Prostate gland (tissue), 2 donors: ENCODE measurements around the gene PLA2G2C. TPM values are rescaled to one million over a fixed set of nuclear protein-coding genes. Genes with fewer than 3 reads are reported as not detected.

Source experiments
- DNase-seq: peaks from one replicate; pipeline ENCODE4 v3.0.0-alpha.2; 2019; ENCODE audit warnings: low spot score
- H3K27ac ChIP-seq, 2 donors: fragments of 200-600 bp; sonication (generic); 2 replicates each; pipeline ENCODE4 v1.5.1; 2017 to 2019
- H3K27me3 ChIP-seq: fragments of 200-600 bp; sonication (generic); replicated peaks from 2 replicates; pipeline ENCODE4 v1.5.1; 2019; ENCODE audit not compliant: insufficient read depth
- H3K36me3 ChIP-seq, 2 donors: fragments of 200-600 bp; sonication (generic); 1 replicate in 1 of 2; 2 replicates in 1 of 2; pipeline versions ENCODE4 v1.5.1 to v1.8.1; 2017 to 2019
- H3K4me1 ChIP-seq: fragments of 200-600 bp; sonication (generic); replicated peaks from 2 replicates; pipeline ENCODE4 v1.5.1; 2019
- H3K4me3 ChIP-seq, 2 donors: fragments of 200-600 bp; sonication (generic); 2 replicates each; pipeline ENCODE4 v1.5.1; 2017 to 2019
- H3K9me3 ChIP-seq: fragments of 200-600 bp; sonication (generic); 2 replicates; pipeline ENCODE4 v1.5.1; 2017
- CTCF ChIP-seq, 4 experiments: fragments of 200-600 bp in 2 of 4; fragments of 450-650 bp in 2 of 4; sonication (generic) in 2 of 4; IDR thresholded peaks; 1 replicate in 3 of 4; 2 replicates in 1 of 4; pipeline ENCODE4 v1.5.1; 2016 to 2019; ENCODE audit warnings: antibody characterized with exemption in 4 of 4, mild to moderate bottlenecking in 2 of 4, moderate library complexity in 2 of 4
- POLR2A ChIP-seq: fragments of 450-650 bp; IDR thresholded peaks from one replicate; pipeline ENCODE4 v1.6.1; 2016; ENCODE audit warnings: antibody characterized with exemption, mild to moderate bottlenecking
- POLR2AphosphoS5 ChIP-seq: sonication (generic); formaldehyde crosslinking; IDR thresholded peaks from one replicate; pipeline ENCODE4 v1.6.1; 2017; ENCODE audit warnings: antibody characterized with exemption
- WGBS: methylation state at CpG from one replicate; pipeline ENCODE4 v1.1.5; 2018; 5-methylcytosine and 5-hydroxymethylcytosine counted together
- intact Hi-C: fragments of 100-400 bp; cut with DNase I; formaldehyde crosslinking; loops from one replicate; pipeline ENCODE4 v1.14.2; 2022
- total RNA-seq, 2 donors: library from RNA; depleted of rRNA; stranded (reverse); fragments of >200 nt; gene quantifications; one replicate each; pipeline ENCODE4 v1.1.0, GENCODE V29; 2016

The PLA2G2C gene
- total RNA-seq, 2 donors from 2014 or later: 0.23 TPM; not detected in 1

GRCh38 chr1:20183035-20183434 lies 3.3 kb downstream of the PLA2G2C start:
- WGBS: 91% methylated on average over 10 of the region's 10 CpGs
- Histone ChIP-seq H3K36me3 (no peaks in the 10 kb centered on the region), H3K4me3 (no peak overlapping the region), H3K27me3 (no peaks in the 10 kb centered on the region), H3K4me1 (no peaks in the 10 kb centered on the region), H3K9me3 (no peaks in the 10 kb centered on the region), H3K27ac (no peak overlapping the region)
- no peak for DNase-seq
- intact Hi-C loops: loop anchor here (10.0 kb wide), 1 partner anchor 448 kb away; no protein-coding TSS in a partner anchor
- TF ChIP-seq CTCF (IDR thresholded peaks at IDR 0.05): no peak
- no peak for TF ChIP-seq POLR2A
- TF ChIP-seq POLR2AphosphoS5: no peak

- Histone ChIP-seq H3K4me3 (no peak overlapping the region), H3K36me3 (no peaks in the 10 kb centered on the region), H3K4me1 (no peaks in the 10 kb centered on the region), H3K27ac (no peak overlapping the region), H3K27me3 (no peaks in the 10 kb centered on the region), H3K9me3 (no peaks in the 10 kb centered on the region)
- intact Hi-C loops: loop anchor here (10.0 kb wide), 1 partner anchor 448 kb away; no protein-coding TSS in a partner anchor
- no peak for TF ChIP-seq POLR2AphosphoS5
- TF ChIP-seq CTCF (IDR thresholded peaks at IDR 0.05): no peak
- TF ChIP-seq POLR2A: no peak
- no peak for DNase-seq
Observed at GRCh38 chr1:20182415-20182814, 3.9 kb downstream of the PLA2G2C start.

GRCh38 chr1:20180844-20181207 lies 5.5 kb downstream of the PLA2G2C start:
- intact Hi-C loops: loop anchor here (10.0 kb wide), 1 partner anchor 446 kb away; no protein-coding TSS in a partner anchor
- WGBS: 90% methylated on average over 3 of the region's 3 CpGs

GRCh38 chr1:20180129-20180843 lies 6.0 kb downstream of the PLA2G2C start:
- H3K4me1 ChIP-seq: no peaks in the 10 kb centered on the region
- peak overlapping the region in 1 of 2 donors; percentile 73 for H3K27ac ChIP-seq
- no peak overlapping the region for H3K4me3 ChIP-seq
- DNase-seq: no peak
- intact Hi-C loops: loop anchor here (10.0 kb wide), 1 partner anchor 445 kb away; no protein-coding TSS in a partner anchor
- H3K27me3 ChIP-seq: no peaks in the 10 kb centered on the region
- TF ChIP-seq POLR2A: no peak
- TF ChIP-seq CTCF (IDR thresholded peaks at IDR 0.05): no peak
- no peak for TF ChIP-seq POLR2AphosphoS5
- no peaks in the 10 kb centered on the region for H3K36me3 ChIP-seq
- 87% methylated on average over 6 of the region's 6 CpGs for WGBS
- H3K9me3 ChIP-seq: no peaks in the 10 kb centered on the region

More at GRCh38 chr1:20180844-20181207, 5.5 kb downstream of the PLA2G2C start:
- TF ChIP-seq CTCF (IDR thresholded peaks at IDR 0.05) (no peak), POLR2AphosphoS5 (no peak), POLR2A (no peak)
- H3K36me3 ChIP-seq: no peaks in the 10 kb centered on the region
- no peak overlapping the region for H3K4me3 ChIP-seq
- no peaks in the 10 kb centered on the region for H3K27me3 ChIP-seq
- DNase-seq: no peak
- H3K27ac ChIP-seq: peak overlapping the region in 1 of 2 donors; percentile 73
- no peaks in the 10 kb centered on the region for H3K4me1 ChIP-seq
- H3K9me3 ChIP-seq: no peaks in the 10 kb centered on the region
